Kidney capillary endothelial cell (primary cell): ENCODE data around the gene SMYD4.
"Not testable (repeated sequence)": the region's sequence is repeated elsewhere in the genome, so short reads cannot be mapped to it uniquely, and the experiment has no call there.

Experiments used
- DNase-seq: peaks from one replicate; pipeline ENCODE4 v3.0.0-alpha.2; 2018; ENCODE audit warnings: low spot score

Gene SMYD4

DNA sequence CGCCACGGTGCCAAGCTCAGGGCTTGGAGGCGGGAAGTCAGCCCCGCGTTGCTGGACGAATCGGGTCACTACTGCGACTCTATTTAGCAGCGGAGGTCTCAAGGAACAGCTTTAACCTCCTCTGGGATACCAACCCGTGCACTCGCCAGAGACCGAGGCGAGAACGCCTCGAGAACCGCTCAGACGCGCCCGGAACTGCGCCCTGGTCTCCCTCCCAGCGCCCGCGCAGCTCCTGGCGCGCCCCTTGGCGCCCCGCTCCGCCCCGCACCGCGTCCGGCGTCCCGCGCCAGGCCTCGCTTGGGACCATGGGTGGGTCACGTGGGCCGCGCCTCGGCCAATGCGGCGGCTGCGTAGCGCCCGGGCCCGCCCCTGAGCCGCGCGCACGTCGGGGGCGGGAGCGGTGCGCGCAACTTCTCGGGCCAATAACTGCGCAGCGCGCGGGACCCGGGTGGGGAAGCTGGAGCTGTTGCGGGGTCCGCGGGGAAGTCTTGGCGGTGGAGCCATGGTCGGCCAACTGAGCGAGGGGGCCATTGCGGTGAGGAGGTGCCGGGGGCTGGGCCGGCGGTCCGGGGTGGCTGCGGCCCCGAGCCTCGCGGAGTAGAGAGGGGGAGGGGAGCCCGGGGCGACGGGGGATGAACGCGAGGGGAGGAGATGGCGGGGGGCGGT, at the start of gene SMYD4, which contains the start of gene RPA1:
TSS of gene SMYD4 (minus strand) at position 311 of the 666 bp plus-strand sequence. CDS start 1,908 bp downstream, outside the sequence.
TSS of gene RPA1 (plus strand) at position 414 of the 666 bp plus-strand sequence. CDS start at position 503, 89 bp downstream.
- DNase-seq, result peak; percentile 81

- DNase-seq, result no peak
These were observed 48.9 kb upstream of the SMYD4 start for GRCh38 chr17:1878419-1879121.

GRCh38 chr17:1875597-1875996, 45.9 kb upstream of the SMYD4 start:
- DNase-seq, result no peak

- DNase-seq, result no peak
These were observed 43.7 kb upstream of the SMYD4 start for GRCh38 chr17:1873418-1873817.

DNA sequence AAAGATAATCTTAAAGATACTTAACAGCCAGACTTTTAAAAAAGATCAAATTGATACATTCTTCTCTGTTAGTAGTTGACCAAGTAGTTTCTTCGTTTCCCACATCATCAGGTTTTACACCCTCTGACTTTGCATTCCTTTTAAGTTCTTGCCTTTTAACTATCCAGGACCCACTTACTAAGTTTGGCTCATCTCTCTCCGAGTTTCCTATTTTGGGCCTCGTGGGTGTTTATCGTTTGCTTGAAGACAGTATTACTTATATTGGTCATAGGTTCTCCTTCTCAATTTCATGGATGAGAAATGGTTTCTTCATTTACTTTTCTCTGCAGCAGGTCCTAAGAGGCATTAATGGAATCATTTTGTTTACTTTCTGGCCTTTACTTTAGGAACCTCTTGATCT, 43.3 kb upstream of the SMYD4 start:
- no peak for DNase-seq

- DNase-seq, result no peak
These were observed 42.6 kb upstream of the SMYD4 start for GRCh38 chr17:1872254-1872653.

DNA sequence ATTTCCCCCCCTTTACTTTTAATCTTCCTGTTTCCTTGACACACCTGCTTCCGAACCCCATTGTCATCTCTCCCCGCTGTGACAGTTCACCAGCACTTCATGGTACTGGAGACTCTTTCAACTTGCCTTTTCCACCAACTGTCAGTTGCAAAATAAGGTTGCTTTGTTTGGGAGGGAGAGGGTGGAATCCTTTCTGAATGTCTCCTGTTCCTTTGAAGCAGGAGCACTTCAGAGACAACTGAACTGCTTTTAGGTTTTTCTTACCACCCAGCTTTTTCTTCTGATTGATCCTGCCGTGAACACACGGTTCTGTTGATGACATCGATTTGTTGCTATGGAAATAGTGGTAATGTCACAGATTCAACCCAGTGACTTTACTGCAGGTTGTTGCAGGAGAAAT, 42.1 kb upstream of the SMYD4 start:
- no peak for DNase-seq

GRCh38 chr17:1870592-1870991, 40.9 kb upstream of the SMYD4 start:
- no peak for DNase-seq

DNA sequence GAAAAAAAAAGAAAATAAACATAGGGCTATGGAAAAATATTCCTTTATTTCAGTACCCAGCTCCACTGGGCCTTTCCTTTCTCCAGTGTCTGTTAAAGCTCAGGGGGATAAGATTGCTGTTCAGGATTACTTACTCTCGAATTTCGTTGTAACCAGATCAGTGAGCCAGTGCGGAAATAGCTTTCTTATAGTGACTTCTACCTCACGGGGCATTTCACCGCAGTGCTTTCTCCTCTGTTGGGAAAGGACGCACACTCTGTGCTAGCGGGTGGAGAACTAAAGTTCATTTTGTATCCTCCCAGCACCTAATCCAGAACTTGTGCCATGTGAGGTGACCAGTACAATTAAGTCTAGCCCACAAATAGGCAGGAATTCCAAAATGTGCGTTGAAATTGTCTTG, 38.4 kb upstream of the SMYD4 start:
- no peak for DNase-seq

- no peak for DNase-seq
These were observed 37.6 kb upstream of the SMYD4 start for GRCh38 chr17:1867307-1867706.

DNA sequence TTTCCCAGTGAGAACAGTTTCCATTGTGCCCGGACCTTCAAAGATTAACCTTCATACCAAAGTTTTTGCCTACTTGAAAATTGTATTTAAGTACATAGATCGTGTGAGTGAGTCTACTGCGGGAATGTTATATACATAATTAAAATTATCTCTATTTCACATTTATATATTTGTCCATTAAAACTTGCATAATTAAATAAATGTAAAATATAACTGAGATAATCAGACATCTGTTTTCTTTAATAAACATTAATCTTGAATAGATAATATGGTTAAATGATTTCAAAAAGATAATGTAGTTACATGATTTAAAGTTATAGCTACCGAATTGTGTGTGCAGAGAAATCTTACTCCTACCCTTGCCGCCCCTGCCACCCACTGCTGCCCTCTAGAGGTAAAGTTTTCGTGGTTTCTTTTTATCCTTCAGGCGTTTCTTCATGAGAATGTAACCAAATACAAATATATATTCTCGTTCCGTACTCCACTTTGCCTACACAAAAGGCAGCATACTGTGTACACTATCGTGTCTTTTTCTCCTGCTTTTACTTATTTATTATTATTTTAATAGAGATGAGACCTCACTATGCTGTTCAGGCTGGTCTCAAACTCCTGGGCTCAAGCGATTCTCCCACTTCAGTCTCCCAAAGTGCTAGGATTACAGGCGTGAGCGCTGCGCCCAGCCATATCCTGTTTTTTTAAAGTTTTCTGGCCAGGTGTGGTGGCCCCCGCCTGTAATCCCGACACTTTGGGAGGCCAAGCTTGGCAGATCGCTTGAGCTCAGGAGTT, 35.7 kb upstream of the SMYD4 start:
- peak; percentile 25 for DNase-seq

DNA sequence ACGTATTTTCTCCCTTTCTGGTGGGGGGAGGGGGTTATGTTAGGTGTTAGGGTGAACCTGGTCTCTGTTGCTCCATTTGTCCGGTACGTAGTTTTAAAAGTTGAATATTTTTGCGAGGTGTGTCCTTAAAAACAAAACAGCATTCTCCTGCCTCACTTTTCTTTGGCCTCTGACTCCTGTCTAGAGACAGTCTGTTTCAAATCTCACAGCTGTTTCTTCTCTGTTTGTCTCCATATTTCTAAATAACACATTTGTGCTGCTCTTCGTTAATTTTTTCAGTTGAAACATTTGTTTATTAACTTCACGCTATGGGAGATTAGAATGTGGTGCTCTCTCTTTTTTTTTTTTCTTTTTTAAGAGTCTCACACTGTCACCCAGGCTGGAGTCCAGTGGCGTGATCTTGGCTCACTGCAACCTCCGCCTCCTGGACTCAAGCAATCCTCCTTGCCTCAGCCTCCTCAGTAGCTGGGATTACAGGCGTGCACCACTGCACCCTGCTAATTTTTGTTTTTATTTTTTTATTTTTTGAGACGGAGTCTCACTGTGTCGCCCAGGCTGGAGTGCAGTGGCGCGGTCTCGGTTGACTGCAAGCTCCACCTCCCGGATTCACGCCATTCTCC, 31.8 kb upstream of the SMYD4 start:
- no peak for DNase-seq

- no peak for DNase-seq
These were observed 31.3 kb upstream of the SMYD4 start for GRCh38 chr17:1860978-1861377.

GRCh38 chr17:1856462-1856861, 26.8 kb upstream of the SMYD4 start:
- DNase-seq, result not testable (repeated sequence)

DNA sequence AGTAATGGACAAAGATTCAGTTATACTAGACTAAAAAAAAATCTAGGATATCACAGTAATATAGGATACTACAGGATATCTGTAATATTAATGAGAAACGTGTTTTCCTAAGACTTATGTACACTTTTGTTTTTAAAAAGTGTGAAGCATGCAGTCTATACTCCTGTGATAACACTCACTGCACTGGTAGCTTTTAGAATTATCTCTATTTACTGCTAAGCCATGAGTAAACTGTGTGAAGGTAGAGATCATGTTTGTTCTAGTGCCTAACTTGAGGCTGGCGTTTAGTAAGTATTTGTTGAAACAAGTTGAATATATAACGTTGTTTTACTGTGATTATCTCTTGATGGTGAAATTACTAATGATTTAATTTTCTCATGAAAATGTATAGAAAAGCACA, 24.0 kb upstream of the SMYD4 start:
- no peak for DNase-seq

DNA sequence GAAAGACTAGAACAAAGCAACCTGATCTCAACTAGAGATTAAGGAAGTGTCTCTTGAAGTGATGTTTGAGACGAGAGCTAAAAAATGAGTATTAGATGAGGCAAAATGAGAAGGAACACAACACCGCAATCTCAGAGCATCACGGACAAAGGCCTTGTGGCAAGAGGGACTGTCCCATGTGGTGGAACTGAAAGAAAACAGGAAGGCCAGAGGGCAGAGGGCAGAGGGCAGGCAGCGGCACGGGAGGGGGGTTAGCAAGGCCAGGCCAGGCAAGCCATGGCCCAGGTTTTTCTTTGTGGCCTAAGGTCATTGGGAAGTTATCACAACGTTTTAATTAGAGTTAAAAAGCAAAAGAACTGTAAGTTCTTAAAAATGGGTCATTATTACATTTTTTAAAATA, 22.6 kb upstream of the SMYD4 start:
- DNase-seq, result no peak

DNA sequence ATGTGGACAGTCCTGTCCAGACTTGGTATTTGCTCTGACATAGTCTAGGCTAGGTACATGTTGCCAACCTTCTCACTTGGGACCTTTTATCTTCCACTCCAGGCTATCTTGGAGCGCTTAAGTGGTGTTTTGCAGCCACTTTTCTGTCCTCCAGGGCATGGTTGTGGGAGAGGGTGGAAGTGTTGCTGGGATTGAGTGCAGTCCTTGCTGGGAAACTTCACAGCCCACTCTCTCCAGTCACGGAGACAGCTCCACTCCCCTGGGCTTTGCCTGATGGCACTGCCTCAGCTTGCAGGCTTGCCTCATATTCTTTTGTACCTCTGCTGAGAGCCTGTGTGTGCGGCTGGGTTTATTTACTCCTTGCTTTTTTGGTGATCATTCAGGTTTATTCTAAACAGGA, 17.5 kb upstream of the SMYD4 start:
- no peak for DNase-seq

DNA sequence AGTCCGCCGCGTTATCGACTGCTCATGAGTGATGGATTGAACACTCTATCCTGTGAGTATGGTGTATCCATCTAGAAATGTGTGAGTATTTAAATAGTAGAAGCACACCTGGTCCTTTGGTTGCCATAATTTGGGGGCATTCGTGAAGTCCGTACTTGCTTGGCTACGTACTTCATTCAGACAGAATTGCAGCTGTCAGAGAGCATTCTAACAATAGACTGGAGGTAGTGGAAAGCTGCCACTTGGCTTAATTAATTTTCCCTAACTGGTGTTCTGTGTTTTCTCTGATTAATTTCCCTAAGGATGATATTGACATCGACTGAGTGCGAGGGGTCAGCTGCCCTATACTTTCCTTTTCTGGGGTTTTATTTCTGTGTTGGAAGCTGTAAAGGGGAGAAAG, 14.2 kb upstream of the SMYD4 start:
- no peak for DNase-seq

- no peak for DNase-seq
These were observed 9.8 kb upstream of the SMYD4 start for GRCh38 chr17:1839516-1839915.

DNA sequence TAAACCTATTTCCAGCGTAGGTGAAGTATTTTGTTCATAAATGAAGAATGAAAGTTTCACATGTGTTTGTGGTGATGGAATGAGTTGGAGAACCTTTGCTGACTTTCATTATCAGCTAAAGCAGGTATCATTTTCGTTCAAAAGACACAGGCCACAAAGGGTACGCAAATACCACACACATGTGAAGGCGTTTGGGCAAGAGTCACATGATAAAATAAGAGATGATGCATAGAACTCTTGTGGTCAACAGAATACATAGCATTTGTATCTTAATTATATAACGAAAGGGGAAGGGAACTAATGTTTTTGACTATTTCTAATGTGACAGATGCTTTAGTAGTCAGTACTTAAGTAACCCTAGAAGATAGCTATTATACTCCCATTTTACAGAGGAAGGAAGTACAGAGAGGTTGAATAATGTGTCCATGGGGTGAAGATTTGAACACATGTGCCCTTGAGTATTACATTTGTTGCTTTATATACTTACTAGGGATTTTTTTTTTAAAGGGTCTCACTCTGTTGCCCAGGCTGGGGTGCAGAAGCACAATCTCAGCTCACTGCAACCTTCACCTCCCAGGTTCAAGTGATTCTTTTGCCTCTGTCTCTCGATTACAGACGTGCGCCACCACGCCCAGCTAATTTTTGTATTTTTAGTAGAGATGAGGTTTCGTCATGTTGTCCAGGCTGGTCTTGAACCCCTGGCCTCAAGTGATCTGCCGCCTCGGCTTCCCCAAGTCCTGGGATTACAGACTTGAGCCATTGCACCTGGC, 4.9 kb upstream of the SMYD4 start:
- DNase-seq, result no peak

GRCh38 chr17:1830288-1830687, 586 bp upstream of the SMYD4 start:
- no peak for DNase-seq

DNA sequence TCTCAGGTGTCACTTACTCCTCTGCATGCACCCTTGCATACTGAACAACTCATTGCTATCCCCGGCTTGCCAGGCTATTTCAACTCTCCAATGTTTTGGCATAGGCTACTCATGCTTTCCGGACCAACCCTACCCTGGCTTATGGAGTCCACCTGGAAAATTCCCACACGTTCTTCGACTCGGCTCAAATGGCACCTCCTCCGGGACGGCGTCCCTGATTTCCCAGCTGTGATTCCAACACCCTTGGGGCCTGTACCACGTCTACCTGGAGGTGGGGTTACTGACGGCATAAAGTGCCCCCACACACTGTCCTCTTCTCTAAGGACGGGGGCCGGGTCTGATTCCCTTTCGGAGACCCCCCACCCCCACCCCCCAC, 498 bp downstream of the SMYD4 start:
- peak; percentile 13 for DNase-seq
